Measurements from ENCODE around the gene GOLGA6L25. TPM values are rescaled to one million over a fixed set of nuclear protein-coding genes. Genes with fewer than 3 reads are reported as not detected.
A peak's percentile ranks its signal among the peaks of the same experiment; 100 is the strongest.
"Not testable (repeated sequence)": the region's sequence is repeated elsewhere in the genome, so short reads cannot be mapped to it uniquely, and the experiment has no call there.

The GOLGA6L25 gene
- total RNA-seq (not detected), polyA plus RNA-seq (not detected), total RNA-seq (0 reads per million in 6 experiments)

- H3K27me3 Mint-ChIP-seq, H3K9me3 Mint-ChIP-seq, DNase-seq, H3K27ac Mint-ChIP-seq, H3K4me3 Mint-ChIP-seq, H3K4me1 Mint-ChIP-seq, ATAC-seq, POLR2A ChIA-PET, H3K36me3 Mint-ChIP-seq: not testable (repeated sequence)
These were observed at the start of gene GOLGA6L25 for GRCh38 chr15:28553268-28553667. Gene GOLGA6L25 (plus strand): TSS chr15:28553568. CDS start chr15:28553629, 61 bp downstream.

GRCh38 chr15:28508217-28508889 lies 45.0 kb upstream of the GOLGA6L25 start:
- H3K27me3 Mint-ChIP-seq, ATAC-seq, H3K27ac Mint-ChIP-seq, DNase-seq, H3K4me1 Mint-ChIP-seq, H3K9me3 Mint-ChIP-seq, H3K4me3 Mint-ChIP-seq, H3K36me3 Mint-ChIP-seq, POLR2A ChIA-PET: not testable (repeated sequence)

- H3K27ac Mint-ChIP-seq, ATAC-seq, H3K4me1 Mint-ChIP-seq, H3K27me3 Mint-ChIP-seq, H3K36me3 Mint-ChIP-seq, H3K4me3 Mint-ChIP-seq, H3K9me3 Mint-ChIP-seq, POLR2A ChIA-PET, DNase-seq: not testable (repeated sequence)
These were observed 39.2 kb upstream of the GOLGA6L25 start for GRCh38 chr15:28514128-28514527.

GRCh38 chr15:28515208-28515607 lies 38.2 kb upstream of the GOLGA6L25 start:
- H3K4me3 Mint-ChIP-seq, H3K4me1 Mint-ChIP-seq: not testable (repeated sequence)

GRCh38 chr15:28532954-28533353 lies 20.4 kb upstream of the GOLGA6L25 start, which contains the start of gene GOLGA8G:
Gene GOLGA8G (minus strand): TSS chr15:28532971. CDS start chr15:28532909, 62 bp downstream.
- H3K4me1 Mint-ChIP-seq, ATAC-seq, H3K27me3 Mint-ChIP-seq, H3K9me3 Mint-ChIP-seq, H3K36me3 Mint-ChIP-seq, POLR2A ChIA-PET, H3K27ac Mint-ChIP-seq, H3K4me3 Mint-ChIP-seq, DNase-seq: not testable (repeated sequence)

More at GRCh38 chr15:28515208-28515607, 38.2 kb upstream of the GOLGA6L25 start:
- H3K27ac Mint-ChIP-seq, DNase-seq, H3K36me3 Mint-ChIP-seq, POLR2A ChIA-PET, H3K9me3 Mint-ChIP-seq, ATAC-seq, H3K27me3 Mint-ChIP-seq: not testable (repeated sequence)

GRCh38 chr15:28573351-28573750 lies 20.0 kb downstream of the GOLGA6L25 start:
- H3K27ac Mint-ChIP-seq, POLR2A ChIA-PET, H3K4me3 Mint-ChIP-seq, DNase-seq, H3K4me1 Mint-ChIP-seq, H3K27me3 Mint-ChIP-seq, H3K36me3 Mint-ChIP-seq, H3K9me3 Mint-ChIP-seq, ATAC-seq: not testable (repeated sequence)

GRCh38 chr15:28588977-28589606 lies 35.7 kb downstream of the GOLGA6L25 start:
- peak; percentile 59 to 65 for ATAC-seq
- POLR2A ChIA-PET, H3K4me1 Mint-ChIP-seq, H3K9me3 Mint-ChIP-seq, H3K36me3 Mint-ChIP-seq, H3K27ac Mint-ChIP-seq, DNase-seq, H3K27me3 Mint-ChIP-seq: not testable (repeated sequence)
- H3K4me3 Mint-ChIP-seq, result peak overlapping the region in 2 of 10 donors; percentile 42 to 90

- ATAC-seq, H3K27me3 Mint-ChIP-seq, H3K9me3 Mint-ChIP-seq, H3K36me3 Mint-ChIP-seq, POLR2A ChIA-PET, H3K4me1 Mint-ChIP-seq: not testable (repeated sequence)
- Mint-ChIP-seq H3K4me3 (peak overlapping the region; percentile 90 to 98 (median 95)), H3K27ac (peak overlapping the region in 8 of 10 donors; percentile 80 to 93 (median 85))
- peak in 4 of 10 donors; percentile 0 to 21 (median 19) for DNase-seq
These were observed 36.4 kb downstream of the GOLGA6L25 start for GRCh38 chr15:28589769-28590168.

- H3K4me3 Mint-ChIP-seq, H3K27ac Mint-ChIP-seq, H3K36me3 Mint-ChIP-seq, POLR2A ChIA-PET, H3K9me3 Mint-ChIP-seq, H3K4me1 Mint-ChIP-seq, H3K27me3 Mint-ChIP-seq, ATAC-seq, DNase-seq: not testable (repeated sequence)
These were observed 39.0 kb downstream of the GOLGA6L25 start for GRCh38 chr15:28592395-28592794.

- H3K27ac Mint-ChIP-seq, POLR2A ChIA-PET, H3K4me1 Mint-ChIP-seq, ATAC-seq, H3K36me3 Mint-ChIP-seq, DNase-seq, H3K4me3 Mint-ChIP-seq, H3K9me3 Mint-ChIP-seq, H3K27me3 Mint-ChIP-seq: not testable (repeated sequence)
These were observed 40.2 kb downstream of the GOLGA6L25 start for GRCh38 chr15:28593424-28594129.

- H3K27me3 Mint-ChIP-seq, H3K4me3 Mint-ChIP-seq, H3K4me1 Mint-ChIP-seq, POLR2A ChIA-PET, ATAC-seq, H3K27ac Mint-ChIP-seq, DNase-seq, H3K36me3 Mint-ChIP-seq, H3K9me3 Mint-ChIP-seq: not testable (repeated sequence)
These were observed 44.1 kb downstream of the GOLGA6L25 start for GRCh38 chr15:28597471-28597870.

GRCh38 chr15:28598209-28598608 lies 44.8 kb downstream of the GOLGA6L25 start:
- H3K4me1 Mint-ChIP-seq, H3K27ac Mint-ChIP-seq, H3K4me3 Mint-ChIP-seq, POLR2A ChIA-PET, H3K9me3 Mint-ChIP-seq, ATAC-seq, DNase-seq, H3K36me3 Mint-ChIP-seq, H3K27me3 Mint-ChIP-seq: not testable (repeated sequence)

- H3K4me3 Mint-ChIP-seq, H3K27ac Mint-ChIP-seq, H3K4me1 Mint-ChIP-seq, DNase-seq, H3K36me3 Mint-ChIP-seq, POLR2A ChIA-PET, ATAC-seq, H3K27me3 Mint-ChIP-seq, H3K9me3 Mint-ChIP-seq: not testable (repeated sequence)
These were observed 48.8 kb downstream of the GOLGA6L25 start for GRCh38 chr15:28602152-28602551.
